Fibroblast of skin of right biceps (primary cell): ENCODE data around the gene INVS.
"Not testable (repeated sequence)": the region's sequence is repeated elsewhere in the genome, so short reads cannot be mapped to it uniquely, and the experiment has no call there.

Experiments used
- DNase-seq: peaks from one replicate; pipeline ENCODE4 v3.0.0-alpha.2; 2013

Gene INVS

GRCh38 chr9:100125236-100125635 lies 26.2 kb downstream of the INVS start:
- DNase-seq = no peak

DNA sequence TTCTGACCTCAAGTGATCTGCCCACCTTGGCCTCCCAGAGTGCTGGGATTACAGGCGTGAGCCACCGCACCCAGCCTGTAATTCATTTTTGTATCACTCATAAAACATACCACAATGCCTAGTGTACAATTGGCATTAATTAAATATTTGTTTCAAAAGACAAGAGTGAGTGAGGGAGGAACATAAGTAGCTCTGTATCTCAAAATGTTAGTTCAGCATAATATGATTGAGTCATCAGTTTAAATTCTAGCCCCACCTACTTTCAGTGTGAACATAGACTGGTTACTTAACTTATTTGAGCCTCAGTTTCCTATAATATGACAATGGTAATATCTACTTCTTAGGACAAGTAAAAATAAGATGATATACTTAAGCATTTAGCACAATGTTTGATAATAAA lies 26.9 kb downstream of the INVS start:
- DNase-seq = no peak

DNA sequence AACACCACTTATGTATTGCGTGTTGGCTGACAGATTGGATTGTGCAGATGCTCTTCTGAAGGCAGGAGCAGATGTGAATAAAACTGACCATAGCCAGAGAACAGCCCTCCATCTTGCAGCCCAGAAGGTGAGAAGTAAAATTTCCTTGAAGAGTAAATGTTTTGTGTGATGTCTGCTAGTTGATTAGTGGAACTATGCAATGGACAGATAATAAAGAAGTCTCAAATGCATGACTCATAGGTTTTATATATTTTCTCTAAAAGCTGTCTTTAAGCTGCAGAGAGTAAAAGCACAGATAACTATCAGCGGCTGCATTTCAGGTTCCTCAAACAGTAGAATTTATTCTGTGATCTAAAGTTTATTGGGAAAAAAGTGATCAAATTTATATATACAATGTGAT lies 27.4 kb downstream of the INVS start:
- no peak for DNase-seq

DNA sequence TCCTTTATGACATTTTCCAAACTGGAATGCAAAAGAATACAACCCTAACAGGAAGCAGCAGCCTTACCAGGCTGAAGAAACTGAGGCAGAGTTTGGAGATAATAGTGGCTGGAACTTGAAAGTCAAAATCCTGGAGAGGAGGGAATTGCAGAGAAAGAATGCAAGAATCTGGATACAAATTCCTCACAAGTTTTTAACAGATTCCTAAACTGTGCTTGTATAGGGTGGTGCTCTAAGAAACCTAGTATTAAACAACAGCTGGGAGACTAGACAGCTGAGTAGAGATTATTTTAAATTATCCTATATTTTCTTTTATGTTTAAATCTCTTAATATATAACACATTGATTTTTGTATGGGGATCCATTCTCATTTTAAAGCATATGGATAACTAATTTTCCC lies 30.7 kb downstream of the INVS start:
- no peak for DNase-seq

GRCh38 chr9:100131216-100131615 lies 32.2 kb downstream of the INVS start:
- no peak for DNase-seq

DNA sequence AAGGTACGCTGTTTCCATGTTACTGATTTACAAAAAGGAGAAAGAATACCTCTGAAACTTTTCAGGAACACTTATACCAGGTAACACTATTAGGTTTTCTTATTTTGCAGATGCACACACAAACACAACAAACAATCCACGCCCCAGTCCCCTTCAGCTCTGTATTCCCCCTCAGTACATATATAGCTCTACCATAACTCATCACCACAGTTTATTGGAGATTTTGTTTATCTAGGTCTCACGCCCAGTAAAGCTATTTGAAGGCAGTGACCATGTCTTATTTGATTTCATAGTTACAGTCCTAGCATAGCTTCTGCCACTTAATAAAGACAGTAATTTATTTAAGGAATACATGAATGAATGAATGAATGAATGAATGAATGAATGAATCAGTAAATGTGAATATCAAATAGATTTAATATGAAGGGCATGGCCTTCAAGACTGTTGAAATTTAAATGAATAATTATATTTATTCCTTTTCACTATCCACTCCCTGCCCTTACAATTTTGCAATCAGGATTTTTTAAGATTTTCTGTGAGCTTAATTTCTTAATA lies 32.9 kb downstream of the INVS start:
- DNase-seq = no peak

GRCh38 chr9:100134731-100135130 lies 35.7 kb downstream of the INVS start:
- no peak for DNase-seq

GRCh38 chr9:100136799-100137198 lies 37.8 kb downstream of the INVS start:
- not testable (repeated sequence) for DNase-seq

- DNase-seq = not testable (repeated sequence)
These were observed 41.3 kb downstream of the INVS start for GRCh38 chr9:100140303-100140702.

GRCh38 chr9:100141862-100142261 lies 42.8 kb downstream of the INVS start:
- not testable (repeated sequence) for DNase-seq

- DNase-seq = not testable (repeated sequence)
These were observed 46.3 kb downstream of the INVS start for GRCh38 chr9:100145167-100145934.

GRCh38 chr9:100145976-100146375 lies 46.9 kb downstream of the INVS start:
- DNase-seq = not testable (repeated sequence)

DNA sequence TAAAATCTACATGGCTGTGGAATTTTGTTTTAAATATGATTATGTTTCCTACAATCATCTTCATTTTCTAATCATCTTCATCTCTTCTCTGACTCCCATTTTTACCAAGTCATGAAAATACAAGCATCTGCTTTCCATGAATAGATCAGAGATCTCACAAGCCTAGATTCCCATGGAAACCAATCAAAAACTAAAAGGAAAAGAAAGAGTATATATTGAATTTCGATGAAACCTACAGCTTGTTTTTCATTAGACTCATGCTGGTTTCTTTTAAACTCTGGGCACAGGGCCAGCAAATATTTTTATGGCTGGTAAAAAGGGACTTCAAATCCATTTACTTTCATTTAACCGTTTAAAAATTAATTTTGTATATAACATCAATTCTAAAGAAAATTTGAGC lies 51.2 kb downstream of the INVS start:
- DNase-seq = peak; percentile 36

- peak; percentile 6 for DNase-seq
These were observed 61.0 kb downstream of the INVS start for GRCh38 chr9:100160021-100160420.

GRCh38 chr9:100167176-100167575 lies 68.1 kb downstream of the INVS start:
- DNase-seq = peak; percentile 24

DNA sequence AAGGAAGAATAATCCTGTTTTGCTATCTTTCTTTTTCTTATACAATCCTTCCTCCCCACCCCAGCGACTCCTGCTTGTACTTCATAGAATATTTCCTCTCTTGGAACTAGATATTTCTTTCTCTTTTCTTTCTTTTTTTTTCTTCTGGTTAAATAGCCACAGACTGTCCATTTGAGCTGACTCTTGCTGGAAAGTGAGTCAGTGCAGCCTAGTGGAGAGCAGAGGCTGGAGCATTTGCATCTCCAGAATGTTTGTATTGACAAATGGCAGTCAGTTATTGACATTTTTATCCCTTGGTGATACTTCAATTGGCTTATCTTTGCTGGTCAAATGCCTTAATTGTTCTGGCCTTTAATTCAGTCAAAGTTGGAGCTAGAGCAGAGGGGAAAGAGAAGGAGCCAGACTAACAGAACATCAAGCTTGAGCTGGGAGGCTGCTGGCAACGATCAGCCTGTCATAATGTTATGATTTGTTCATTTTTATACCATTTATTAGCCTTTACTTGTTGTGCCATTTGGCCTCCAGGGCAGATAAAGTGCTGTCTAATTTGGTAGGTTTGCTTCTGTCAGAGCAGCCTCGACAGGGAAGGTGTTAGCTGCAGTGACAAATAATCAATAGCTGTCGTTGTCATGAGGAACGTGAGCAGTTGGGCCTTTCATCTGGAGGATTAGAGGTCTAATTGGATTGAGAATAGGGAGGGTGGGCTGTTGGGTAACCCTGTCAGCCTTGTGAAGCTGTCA lies 69.0 kb downstream of the INVS start:
- DNase-seq = no peak

GRCh38 chr9:100170085-100170484 lies 71.0 kb downstream of the INVS start:
- DNase-seq = peak; percentile 12

DNA sequence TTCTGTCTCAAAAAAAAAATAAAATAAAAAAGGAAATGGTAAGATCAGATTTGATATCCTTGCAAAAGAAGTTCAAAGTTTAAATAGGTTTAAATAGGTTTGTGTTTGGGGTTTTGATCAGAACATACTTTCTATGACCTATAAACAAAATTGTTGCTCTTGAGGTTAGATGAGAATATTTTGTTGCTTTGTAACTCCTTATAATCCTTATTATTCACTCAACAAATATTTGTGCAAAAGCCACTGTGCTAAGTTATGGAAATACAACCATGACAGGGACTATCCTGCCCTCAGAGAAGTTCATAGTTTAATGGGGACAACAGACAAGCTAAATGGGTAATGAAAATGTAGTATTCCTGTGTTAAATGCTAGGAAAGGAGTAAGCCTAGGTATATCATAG lies 71.5 kb downstream of the INVS start:
- peak; percentile 26 for DNase-seq

DNA sequence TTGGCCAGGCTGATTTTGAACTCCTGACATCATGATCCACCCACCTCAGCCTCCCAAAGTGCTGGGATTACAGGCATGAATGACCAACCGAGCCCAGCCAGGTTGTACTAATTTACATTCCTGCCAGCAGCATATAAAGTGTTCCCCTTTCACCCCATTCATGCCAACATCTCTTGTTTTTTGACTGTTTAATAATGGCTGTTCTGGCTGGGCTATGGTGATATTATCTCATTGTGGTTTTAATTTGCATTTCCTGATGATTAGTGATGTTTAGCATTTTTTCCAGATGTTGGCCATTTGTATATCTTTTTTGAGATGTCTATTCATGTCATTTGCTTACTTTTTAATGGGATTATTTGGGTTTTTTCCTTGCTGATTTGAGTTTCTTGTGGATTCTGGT lies 87.3 kb downstream of the INVS start:
- no peak for DNase-seq

DNA sequence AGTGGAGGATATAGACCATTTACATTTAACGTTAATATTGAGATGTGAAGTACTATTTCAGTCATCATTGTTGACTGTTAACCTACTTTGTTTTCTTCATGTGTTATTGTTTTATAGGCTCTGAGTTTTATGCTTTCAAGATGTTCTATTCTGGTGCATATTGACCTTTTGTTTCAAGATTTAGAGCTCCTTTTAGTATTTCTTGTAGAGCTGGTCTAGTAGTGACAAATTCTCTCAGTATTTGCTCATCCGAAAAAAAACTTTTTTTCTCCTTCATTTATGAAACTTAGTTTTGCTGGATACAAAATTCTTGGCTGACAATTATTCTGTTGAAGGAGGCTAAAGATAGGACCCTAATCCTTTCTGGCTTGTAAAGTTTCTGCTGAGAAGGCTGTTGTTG lies 91.3 kb downstream of the INVS start:
- no peak for DNase-seq

- DNase-seq = no peak
These were observed 92.2 kb downstream of the INVS start for GRCh38 chr9:100191264-100191663.

GRCh38 chr9:100193078-100193477 lies 94.0 kb downstream of the INVS start:
- DNase-seq = no peak

GRCh38 chr9:100196215-100196614 lies 97.2 kb downstream of the INVS start:
- no peak for DNase-seq

GRCh38 chr9:100196828-100197227 lies 97.8 kb downstream of the INVS start:
- no peak for DNase-seq
